ENCODE measurements around the gene AIP.
"Not testable (repeated sequence)": the region's sequence is repeated elsewhere in the genome, so short reads cannot be mapped to it uniquely, and the experiment has no call there.

DNA sequence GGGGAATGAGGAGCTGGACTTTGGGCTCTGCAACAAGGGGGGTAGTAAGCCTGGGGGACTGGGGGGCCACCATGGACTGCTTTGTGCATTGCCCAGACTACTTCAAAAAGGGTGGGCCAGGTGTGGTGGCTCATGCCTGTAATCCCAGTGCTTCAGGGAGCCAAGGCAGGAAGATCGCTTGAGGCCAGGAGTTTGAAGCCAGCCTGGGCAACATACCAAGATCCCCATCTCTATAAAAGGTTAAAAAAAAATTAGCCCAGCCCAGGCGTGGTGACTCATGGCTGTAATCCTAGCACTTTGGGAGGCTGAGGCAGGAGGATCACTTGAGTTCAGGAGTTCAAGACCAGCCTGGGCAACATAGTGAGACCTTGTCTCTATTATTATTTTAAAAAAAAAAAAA lies 17.3 kb upstream of the AIP start:
- TF ChIP-seq, protein P1, sequence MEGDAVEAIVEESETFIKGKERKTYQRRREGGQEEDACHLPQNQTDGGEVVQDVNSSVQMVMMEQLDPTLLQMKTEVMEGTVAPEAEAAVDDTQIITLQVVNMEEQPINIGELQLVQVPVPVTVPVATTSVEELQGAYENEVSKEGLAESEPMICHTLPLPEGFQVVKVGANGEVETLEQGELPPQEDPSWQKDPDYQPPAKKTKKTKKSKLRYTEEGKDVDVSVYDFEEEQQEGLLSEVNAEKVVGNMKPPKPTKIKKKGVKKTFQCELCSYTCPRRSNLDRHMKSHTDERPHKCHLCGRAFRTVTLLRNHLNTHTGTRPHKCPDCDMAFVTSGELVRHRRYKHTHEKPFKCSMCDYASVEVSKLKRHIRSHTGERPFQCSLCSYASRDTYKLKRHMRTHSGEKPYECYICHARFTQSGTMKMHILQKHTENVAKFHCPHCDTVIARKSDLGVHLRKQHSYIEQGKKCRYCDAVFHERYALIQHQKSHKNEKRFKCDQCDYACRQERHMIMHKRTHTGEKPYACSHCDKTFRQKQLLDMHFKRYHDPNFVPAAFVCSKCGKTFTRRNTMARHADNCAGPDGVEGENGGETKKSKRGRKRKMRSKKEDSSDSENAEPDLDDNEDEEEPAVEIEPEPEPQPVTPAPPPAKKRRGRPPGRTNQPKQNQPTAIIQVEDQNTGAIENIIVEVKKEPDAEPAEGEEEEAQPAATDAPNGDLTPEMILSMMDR (IDR thresholded peaks at IDR 0.05): not testable (repeated sequence)
- not testable (repeated sequence) for TF ChIP-seq POLR2A, EP300, POLR2AphosphoS5 (IDR thresholded peaks at IDR 0.05)
